ENCODE measurements around the gene PGAM2. TPM values are rescaled to one million over a fixed set of nuclear protein-coding genes. Genes with fewer than 3 reads are reported as not detected.
A peak's percentile ranks its signal among the peaks of the same experiment; 100 is the strongest.
"Not testable (repeated sequence)": the region's sequence is repeated elsewhere in the genome, so short reads cannot be mapped to it uniquely, and the experiment has no call there.

The PGAM2 gene
- total RNA-seq, 1 donor from 2014 or later: 1.8 TPM

DNA sequence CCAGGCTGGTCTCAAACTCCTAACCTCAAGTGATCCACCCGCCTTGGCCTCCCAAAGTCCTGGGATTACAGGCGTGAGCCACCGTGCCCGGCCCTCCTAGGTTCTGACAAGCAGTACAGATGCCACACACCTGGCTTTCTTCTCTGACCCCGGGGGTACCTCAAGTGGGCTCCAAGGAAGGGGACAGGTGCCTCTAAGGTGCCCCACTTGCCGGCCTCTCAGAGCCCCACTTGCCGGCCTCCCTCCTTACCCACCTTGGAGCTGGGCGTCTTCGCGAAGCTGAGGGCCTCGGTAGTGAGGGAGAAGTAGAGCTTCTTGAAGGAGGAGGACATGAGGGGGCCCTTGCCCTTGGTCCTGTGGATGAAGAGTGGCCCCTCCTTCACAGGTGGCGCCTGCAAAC lies 26.8 kb downstream of the PGAM2 start:
- DNase-seq (ENCODE audit: low read depth, low spot score); H3K4me3 Mint-ChIP-seq; H3K9me3 Mint-ChIP-seq; H3K36me3 Mint-ChIP-seq (ENCODE audit: low read depth); H3K27ac Mint-ChIP-seq (ENCODE audit: unreplicated experiment); H3K4me1 Mint-ChIP-seq: not testable (repeated sequence)
- H3K27me3 Mint-ChIP-seq (ENCODE audit: low read depth): peaks cover 25% of the 10 kb centered on the region

DNA sequence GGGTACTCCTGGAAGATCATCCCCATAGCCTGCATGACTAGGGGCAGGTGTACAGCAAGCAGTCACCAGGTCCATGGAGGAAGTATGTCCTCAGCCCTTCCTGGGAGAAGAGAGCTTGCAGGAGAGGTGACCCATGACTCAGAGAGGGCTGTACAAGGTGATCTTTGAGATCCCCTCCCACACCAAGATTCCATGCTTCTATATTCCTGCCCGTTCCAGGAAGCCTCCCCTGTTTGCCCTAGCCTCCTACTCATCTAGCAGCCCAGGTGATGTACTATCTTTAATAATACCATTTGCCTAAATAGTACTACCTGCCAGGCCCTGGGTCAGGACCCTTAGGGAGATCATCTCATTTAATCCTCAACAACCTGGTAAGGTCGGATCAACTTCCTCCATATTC lies 27.4 kb downstream of the PGAM2 start:
- H3K27ac Mint-ChIP-seq (ENCODE audit: unreplicated experiment); H3K9me3 Mint-ChIP-seq; H3K36me3 Mint-ChIP-seq (ENCODE audit: low read depth); H3K4me1 Mint-ChIP-seq; DNase-seq (ENCODE audit: low read depth, low spot score): not testable (repeated sequence)
- H3K4me3 Mint-ChIP-seq: peak overlapping the region; percentile 66
- peaks cover 25% of the 10 kb centered on the region for H3K27me3 Mint-ChIP-seq (ENCODE audit: low read depth)

DNA sequence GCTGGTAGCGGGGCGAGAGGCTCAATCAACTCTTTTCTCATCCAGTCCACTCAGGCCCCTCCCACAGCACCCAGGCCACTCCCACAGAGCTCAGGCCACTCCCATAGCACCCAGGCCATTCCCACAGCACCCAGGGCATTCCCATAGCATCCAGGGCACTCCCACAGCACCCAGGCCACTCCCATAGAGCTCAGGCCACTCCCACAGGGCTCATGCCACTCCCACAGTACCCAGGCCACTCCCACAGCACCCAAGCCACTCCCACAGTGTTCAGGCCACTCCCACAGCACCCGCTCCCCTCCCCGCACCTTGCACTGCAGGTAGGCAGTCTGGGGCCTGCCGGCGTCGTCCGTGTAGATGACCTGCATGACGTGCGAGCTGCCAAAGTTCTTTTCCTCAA lies 29.0 kb downstream of the PGAM2 start:
- H3K4me1 Mint-ChIP-seq; H3K4me3 Mint-ChIP-seq; H3K36me3 Mint-ChIP-seq (ENCODE audit: low read depth); DNase-seq (ENCODE audit: low read depth, low spot score); H3K9me3 Mint-ChIP-seq; H3K27ac Mint-ChIP-seq (ENCODE audit: unreplicated experiment): not testable (repeated sequence)
- peaks cover 13% of the 10 kb centered on the region for H3K27me3 Mint-ChIP-seq (ENCODE audit: low read depth)

DNA sequence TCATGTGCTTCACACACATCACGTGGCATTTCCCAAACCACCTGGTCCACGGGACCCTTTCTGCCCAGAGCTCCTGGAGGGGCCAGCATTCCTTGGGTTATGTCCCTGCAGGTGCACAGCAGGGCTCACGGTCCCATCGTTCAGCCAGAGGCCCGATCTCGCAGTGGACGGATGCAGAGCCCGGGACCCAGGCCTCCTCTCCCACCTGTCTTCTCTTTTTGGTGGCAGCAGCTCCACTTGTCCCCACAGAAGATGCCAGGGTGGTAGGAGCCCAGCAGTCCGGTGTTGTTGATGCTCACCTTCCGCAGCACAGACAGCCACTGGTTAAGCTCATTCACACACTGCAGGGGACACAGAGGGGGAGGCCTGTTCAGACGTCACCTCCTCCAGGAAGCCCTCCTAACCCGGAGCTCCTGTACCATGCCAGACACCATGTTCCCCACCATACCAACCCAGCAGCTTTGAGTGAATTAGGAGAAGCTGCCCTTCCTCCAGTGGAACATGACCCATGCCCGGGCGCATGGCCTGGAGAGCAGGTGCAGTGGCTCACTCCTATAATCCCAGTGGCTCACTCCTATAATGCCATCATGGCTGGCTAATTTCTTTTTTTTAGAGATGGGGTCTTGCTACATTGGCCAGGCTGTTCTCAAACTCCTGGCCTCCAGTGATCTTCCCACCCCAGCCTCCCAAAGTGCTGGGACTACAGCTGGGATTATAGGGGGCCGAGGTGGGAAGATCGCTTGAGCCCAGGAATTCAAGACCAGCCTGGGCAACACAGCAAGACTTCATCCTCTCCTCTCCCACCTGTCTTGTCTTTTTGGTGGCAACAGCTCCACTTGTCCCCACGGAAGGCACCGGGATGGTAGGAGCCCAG lies 31.2 kb downstream of the PGAM2 start:
- DNase-seq (ENCODE audit: low read depth, low spot score); H3K4me1 Mint-ChIP-seq: not testable (repeated sequence)

DNA sequence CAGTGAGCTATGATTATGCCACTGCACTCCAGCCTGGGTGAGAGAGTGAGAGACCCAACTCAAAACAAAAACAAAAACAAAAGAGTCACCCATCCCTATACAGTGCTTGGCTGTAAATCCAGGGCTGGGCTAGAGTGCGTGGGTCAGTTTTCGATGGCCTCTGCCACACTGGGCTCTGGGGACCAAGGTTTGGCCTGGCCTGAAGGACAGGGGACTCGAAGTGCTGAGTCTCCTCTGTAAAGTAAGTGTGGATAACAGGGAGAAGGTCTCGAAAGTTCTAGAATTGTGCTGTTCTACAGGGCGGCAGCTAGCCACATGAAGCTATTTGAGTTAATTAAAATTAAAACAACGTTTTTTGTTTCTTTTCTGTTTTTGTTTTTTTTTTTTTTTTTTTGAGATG lies 33.3 kb downstream of the PGAM2 start:
- not testable (repeated sequence) for DNase-seq (ENCODE audit: low read depth, low spot score); H3K36me3 Mint-ChIP-seq (ENCODE audit: low read depth); H3K27me3 Mint-ChIP-seq (ENCODE audit: low read depth); H3K9me3 Mint-ChIP-seq; H3K27ac Mint-ChIP-seq (ENCODE audit: unreplicated experiment); H3K4me3 Mint-ChIP-seq; H3K4me1 Mint-ChIP-seq

More for the DNA sequence above, 31.2 kb downstream of the PGAM2 start:
- H3K9me3 Mint-ChIP-seq; H3K4me3 Mint-ChIP-seq; H3K27ac Mint-ChIP-seq (ENCODE audit: unreplicated experiment); H3K27me3 Mint-ChIP-seq (ENCODE audit: low read depth); H3K36me3 Mint-ChIP-seq (ENCODE audit: low read depth): not testable (repeated sequence)

DNA sequence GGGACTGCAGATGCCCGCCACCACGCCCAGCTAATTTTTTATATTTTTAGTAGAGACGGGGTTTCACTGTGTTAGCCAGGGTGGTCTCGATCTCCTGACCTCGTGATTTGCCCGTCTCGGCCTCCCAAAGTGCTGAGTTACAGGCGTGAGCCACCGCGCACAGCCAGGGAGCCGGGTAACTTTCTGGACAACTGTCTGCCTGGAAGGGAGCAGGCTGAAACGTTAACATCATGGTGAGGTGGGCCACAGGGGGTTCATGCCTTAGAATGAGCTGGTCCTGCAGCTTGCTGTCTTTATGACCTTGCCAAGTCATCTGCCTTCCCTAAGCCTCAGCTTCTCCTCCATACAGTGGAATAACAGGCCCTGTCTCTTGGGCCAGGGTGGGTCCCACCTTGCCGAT lies 34.0 kb downstream of the PGAM2 start:
- not testable (repeated sequence) for H3K27ac Mint-ChIP-seq (ENCODE audit: unreplicated experiment); H3K27me3 Mint-ChIP-seq (ENCODE audit: low read depth); H3K4me3 Mint-ChIP-seq; H3K9me3 Mint-ChIP-seq; H3K4me1 Mint-ChIP-seq; H3K36me3 Mint-ChIP-seq (ENCODE audit: low read depth); DNase-seq (ENCODE audit: low read depth, low spot score)

DNA sequence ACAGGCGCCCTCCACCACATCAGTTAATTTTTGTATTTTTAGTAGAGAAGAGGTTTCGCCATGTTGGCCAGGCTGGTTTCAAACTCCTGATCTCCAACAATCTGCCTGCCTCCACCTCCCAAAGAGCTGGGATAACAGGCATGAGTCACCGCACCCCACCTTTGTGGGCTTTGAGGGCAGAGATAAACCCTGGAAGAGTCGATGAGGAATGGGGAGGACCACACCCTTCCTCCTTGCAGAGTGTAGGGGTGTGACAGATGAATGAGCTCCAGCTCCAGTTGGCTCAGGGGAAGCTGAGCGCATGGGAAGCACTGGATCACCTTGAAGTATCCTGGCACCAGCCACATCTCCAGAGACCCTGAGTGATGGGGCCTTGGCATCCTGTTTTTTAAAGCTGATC lies 35.3 kb downstream of the PGAM2 start:
- not testable (repeated sequence) for H3K36me3 Mint-ChIP-seq (ENCODE audit: low read depth); H3K9me3 Mint-ChIP-seq; H3K4me3 Mint-ChIP-seq; DNase-seq (ENCODE audit: low read depth, low spot score); H3K4me1 Mint-ChIP-seq; H3K27ac Mint-ChIP-seq (ENCODE audit: unreplicated experiment); H3K27me3 Mint-ChIP-seq (ENCODE audit: low read depth)

DNA sequence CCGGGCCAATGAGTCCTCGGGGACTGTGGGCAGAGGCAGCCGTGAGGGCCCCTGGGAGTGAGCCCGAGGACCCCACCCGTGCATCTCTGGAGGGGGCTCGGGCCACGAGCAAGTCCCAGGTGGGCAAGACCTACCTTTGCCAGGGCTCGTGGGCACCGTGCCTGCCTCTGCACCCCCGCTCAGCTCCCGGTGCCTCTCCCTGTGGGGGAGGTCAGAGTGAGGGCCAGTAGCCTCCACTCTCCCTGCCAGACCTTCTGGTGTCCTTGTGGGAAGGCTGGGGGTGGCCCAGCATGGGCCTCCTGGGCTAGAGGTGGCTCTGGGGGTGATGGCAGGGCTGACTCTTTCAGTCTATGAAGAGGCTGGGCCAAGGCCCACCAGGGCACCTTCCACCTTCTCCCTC lies 35.9 kb downstream of the PGAM2 start:
- not testable (repeated sequence) for DNase-seq (ENCODE audit: low read depth, low spot score); H3K4me3 Mint-ChIP-seq

DNA sequence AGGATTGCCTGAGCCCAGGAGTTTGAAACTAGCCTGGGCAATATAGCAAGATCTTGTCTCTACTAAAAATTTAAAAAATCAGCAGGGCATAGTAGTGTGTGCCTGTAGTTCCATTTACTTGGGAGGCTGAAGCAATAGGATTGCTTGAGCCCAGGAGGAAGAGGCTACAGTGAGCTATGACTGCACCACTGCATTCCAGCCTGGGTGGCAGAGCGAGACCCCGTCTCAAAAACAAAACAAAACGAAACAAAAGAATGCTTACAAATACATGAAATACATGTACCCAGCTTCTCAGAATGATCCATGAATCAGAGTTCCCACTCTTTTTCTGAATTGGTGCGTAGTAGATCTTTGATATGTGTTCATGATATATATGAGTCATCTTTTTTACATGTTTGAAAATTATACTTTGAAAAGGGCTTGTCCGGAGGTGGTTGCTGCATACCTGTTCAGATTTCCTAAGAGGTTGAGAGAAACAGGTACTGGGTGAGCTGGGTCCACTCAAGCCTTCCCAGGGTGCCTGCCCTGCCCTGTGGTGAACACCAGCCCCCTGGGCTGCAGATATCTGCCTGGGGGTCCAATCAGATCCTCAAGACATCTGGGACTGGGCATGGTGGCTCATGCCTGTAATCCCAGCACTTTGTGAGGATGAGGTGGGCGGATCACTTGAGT lies 42.4 kb downstream of the PGAM2 start:
- not testable (repeated sequence) for H3K27ac Mint-ChIP-seq (ENCODE audit: unreplicated experiment); H3K27me3 Mint-ChIP-seq (ENCODE audit: low read depth); H3K36me3 Mint-ChIP-seq (ENCODE audit: low read depth); H3K9me3 Mint-ChIP-seq; DNase-seq (ENCODE audit: low read depth, low spot score)
- H3K4me3 Mint-ChIP-seq: peak overlapping the region; percentile 19
- H3K4me1 Mint-ChIP-seq: peaks cover 12% of the 10 kb centered on the region

More for the DNA sequence above, 35.9 kb downstream of the PGAM2 start:
- H3K4me1 Mint-ChIP-seq; H3K27ac Mint-ChIP-seq (ENCODE audit: unreplicated experiment); H3K27me3 Mint-ChIP-seq (ENCODE audit: low read depth); H3K36me3 Mint-ChIP-seq (ENCODE audit: low read depth); H3K9me3 Mint-ChIP-seq: not testable (repeated sequence)

DNA sequence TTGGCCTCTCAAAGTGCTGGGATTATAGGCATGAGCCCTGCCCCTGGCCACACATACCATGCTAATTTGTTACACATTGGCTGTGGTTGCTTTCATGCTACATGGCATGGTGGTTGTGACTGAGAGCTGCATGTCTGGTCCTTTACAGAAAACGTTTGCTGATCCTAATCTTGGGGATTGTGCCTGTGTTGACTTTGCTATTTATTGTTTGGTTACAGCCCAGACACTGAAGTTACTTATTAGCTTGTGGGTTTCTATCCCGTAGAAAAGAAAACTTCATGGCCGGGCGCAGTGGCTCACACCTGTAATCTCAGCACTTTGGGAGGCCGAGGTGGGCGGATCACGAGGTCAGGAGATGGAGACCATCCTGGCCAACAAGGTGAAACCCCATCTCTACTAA lies 43.3 kb downstream of the PGAM2 start:
- H3K9me3 Mint-ChIP-seq; DNase-seq (ENCODE audit: low read depth, low spot score); H3K4me3 Mint-ChIP-seq; H3K27ac Mint-ChIP-seq (ENCODE audit: unreplicated experiment); H3K27me3 Mint-ChIP-seq (ENCODE audit: low read depth); H3K36me3 Mint-ChIP-seq (ENCODE audit: low read depth): not testable (repeated sequence)
- H3K4me1 Mint-ChIP-seq: peaks cover 12% of the 10 kb centered on the region

DNA sequence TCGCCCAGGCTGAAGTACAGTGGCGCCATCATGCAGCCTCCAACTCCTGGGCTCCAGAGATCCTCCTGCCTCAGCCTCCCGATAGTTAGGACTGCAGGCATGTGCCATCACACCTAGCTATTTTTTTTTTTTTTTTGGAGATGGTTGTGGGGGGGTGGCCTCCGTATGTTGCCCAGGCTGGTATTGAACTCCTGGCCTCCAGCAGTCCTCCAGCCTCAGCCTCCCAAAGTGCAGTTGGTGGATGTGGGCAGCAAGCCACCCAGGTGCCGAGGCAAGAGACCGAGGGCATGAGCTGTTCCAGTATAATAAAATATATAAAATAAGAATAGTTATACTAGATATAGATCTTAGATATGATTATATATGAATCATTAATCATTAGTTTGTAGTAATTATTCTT lies 45.5 kb downstream of the PGAM2 start:
- H3K27ac Mint-ChIP-seq (ENCODE audit: unreplicated experiment); DNase-seq (ENCODE audit: low read depth, low spot score); H3K27me3 Mint-ChIP-seq (ENCODE audit: low read depth); H3K36me3 Mint-ChIP-seq (ENCODE audit: low read depth); H3K9me3 Mint-ChIP-seq; H3K4me3 Mint-ChIP-seq: not testable (repeated sequence)
- H3K4me1 Mint-ChIP-seq: peaks cover 12% of the 10 kb centered on the region
